CD4-positive, alpha-beta T cell treated with Interleukin-15 for 4 hours (primary cell): ENCODE data around the gene PKP1.

Source experiments
- DNase-seq: peaks from one replicate; pipeline ENCODE4 v3.0.0-alpha.2; 2020; ENCODE audit warnings: low spot score

Gene PKP1

GRCh38 chr1:201371276-201371675 is 88.0 kb downstream of the PKP1 start:
- DNase-seq: no peak

- no peak for DNase-seq
These were observed 88.5 kb downstream of the PKP1 start for GRCh38 chr1:201371792-201372191.

- no peak for DNase-seq
These were observed 91.1 kb downstream of the PKP1 start for GRCh38 chr1:201374364-201374763.

GRCh38 chr1:201375169-201375568 is 91.9 kb downstream of the PKP1 start:
- no peak for DNase-seq

- no peak for DNase-seq
These were observed 92.8 kb downstream of the PKP1 start for GRCh38 chr1:201376107-201376463.

- DNase-seq: no peak
These were observed 93.4 kb downstream of the PKP1 start for GRCh38 chr1:201376464-201377374.

GRCh38 chr1:201377611-201378092 is 94.3 kb downstream of the PKP1 start, which contains the start of gene TNNT2:
TSS of gene TNNT2 (minus strand) at chr1:201377680. CDS start at chr1:201373254, 4,426 bp downstream.
- no peak for DNase-seq

- no peak for DNase-seq
These were observed 95.5 kb downstream of the PKP1 start for GRCh38 chr1:201378804-201379203.

GRCh38 chr1:201379733-201380242 is 96.5 kb downstream of the PKP1 start:
- no peak for DNase-seq

GRCh38 chr1:201381130-201381529 is 97.8 kb downstream of the PKP1 start:
- DNase-seq: no peak
